ENCODE results near the gene TEX47.

Gene TEX47

GRCh38 chr7:88795553-88795952, at the start of gene TEX47:
TSS of gene TEX47 (minus strand) at chr7:88795737. CDS start at chr7:88794942, 795 bp downstream.
- DNase-seq = no peak

DNA sequence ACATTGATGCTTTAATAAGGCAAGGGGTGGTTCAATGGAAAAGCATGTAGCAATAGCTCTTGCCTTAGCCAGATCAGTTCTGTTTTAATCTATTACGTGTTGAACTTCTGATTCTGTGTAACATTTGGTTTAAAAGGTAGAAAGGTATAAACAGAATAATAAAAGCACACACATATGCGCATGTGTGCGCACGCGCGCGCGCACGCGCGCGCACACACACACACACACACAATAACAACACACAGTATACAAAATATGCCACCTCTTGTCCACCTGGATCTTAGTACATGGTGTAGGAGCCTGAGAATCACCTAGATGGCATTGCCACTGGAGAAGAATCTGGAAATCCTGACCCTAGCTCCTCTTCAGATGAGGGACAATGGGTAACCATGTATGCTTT, 49.6 kb upstream of the TEX47 start:
- no peak for DNase-seq

- peak; percentile 69 for DNase-seq
Measured at GRCh38 chr7:88842201-88842600, 46.7 kb upstream of the TEX47 start.

DNA sequence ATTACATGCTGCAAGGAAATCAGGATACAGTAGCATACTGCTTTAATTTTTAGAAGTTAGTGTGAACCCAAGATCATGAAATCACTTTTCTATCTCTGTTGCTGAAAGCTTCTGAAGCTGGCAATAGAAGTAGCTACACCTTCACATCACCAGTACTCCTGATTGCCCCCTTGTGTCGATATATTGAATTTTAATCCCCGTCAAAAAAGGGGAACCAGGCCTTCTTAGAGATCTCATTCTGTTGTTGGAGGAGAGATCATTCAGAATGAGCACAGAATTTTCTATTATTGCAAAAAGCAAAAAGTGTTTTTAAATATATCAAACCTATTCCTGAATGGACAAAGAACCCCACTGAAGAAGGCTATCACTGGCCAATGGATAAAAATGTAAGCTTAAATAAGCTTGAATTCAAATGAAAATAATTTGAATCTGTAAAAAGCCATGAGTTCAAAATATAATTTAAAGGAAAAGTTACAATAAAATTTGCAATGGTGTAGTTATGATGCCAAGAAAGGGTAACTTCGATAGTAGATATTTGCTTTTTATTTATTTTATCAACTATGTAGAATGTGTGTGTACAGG, 39.7 kb upstream of the TEX47 start:
- peak; percentile 50 for DNase-seq

- DNase-seq = no peak
Measured at GRCh38 chr7:88826222-88826621, 30.7 kb upstream of the TEX47 start.

DNA sequence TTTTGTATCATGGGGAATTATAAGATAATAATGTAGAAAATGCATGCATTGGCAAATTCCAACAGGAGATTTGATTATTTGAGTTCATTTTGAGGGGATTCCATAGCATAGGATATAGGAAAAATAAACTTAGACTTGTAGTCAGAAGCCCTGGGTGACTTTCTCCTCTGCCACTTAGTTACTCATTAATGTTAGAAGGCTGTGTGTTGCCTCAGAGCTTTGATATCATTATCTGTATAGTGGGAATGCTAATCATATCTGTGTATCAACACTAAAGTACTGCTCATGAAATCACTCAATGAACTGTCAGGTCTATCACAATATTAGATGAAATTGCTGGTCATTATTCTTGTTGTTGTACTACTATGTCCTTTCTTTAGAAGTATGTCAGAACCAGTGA, 23.0 kb upstream of the TEX47 start:
- no peak for DNase-seq

- DNase-seq = no peak
Measured at GRCh38 chr7:88806280-88807037, 10.9 kb upstream of the TEX47 start.

GRCh38 chr7:88801046-88801445, 5.5 kb upstream of the TEX47 start:
- DNase-seq = no peak

GRCh38 chr7:88792361-88792760, 3.2 kb downstream of the TEX47 start:
- DNase-seq = no peak

- no peak for DNase-seq
Measured at GRCh38 chr7:88791891-88792290, 3.6 kb downstream of the TEX47 start.

- no peak for DNase-seq
Measured at GRCh38 chr7:88789480-88790064, 6.0 kb downstream of the TEX47 start.

DNA sequence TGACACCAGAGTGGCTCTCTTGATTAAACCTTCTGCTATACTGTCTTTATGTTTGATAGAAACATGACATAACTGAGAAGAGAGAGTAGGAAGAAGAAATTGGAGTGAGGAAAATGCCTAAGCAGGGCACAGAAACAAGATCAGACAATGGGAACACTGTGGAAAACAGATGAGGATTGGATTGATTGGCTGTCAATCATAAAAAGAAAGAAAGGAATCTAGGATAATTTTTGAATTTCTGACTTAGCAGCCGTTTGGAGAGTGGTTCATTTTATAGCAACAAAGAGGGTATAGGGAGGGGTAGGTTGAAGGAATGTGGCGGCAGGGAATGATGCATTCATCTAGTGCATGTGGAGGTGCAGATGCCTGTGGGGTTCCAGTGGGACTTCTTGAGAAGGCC, 7.8 kb downstream of the TEX47 start:
- DNase-seq = no peak

DNA sequence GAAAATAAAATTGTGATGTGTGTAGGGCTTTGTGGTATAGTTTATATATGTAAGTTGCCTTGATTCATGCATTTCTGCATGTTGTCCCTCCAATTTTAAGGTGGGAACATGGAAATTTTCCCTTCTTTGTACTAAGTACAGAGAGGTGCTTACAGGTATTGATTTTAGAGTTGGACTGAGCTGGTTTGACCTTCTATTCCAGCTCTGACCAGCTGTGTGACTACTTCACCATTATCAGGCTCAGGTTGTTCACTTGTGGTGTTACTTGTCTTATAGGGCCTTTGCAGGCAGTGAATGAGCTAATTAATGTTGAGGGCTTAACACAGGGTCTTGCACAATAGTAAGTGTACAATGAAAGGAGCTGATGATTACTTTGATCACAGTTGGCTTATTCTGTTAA, 19.7 kb downstream of the TEX47 start:
- no peak for DNase-seq

DNA sequence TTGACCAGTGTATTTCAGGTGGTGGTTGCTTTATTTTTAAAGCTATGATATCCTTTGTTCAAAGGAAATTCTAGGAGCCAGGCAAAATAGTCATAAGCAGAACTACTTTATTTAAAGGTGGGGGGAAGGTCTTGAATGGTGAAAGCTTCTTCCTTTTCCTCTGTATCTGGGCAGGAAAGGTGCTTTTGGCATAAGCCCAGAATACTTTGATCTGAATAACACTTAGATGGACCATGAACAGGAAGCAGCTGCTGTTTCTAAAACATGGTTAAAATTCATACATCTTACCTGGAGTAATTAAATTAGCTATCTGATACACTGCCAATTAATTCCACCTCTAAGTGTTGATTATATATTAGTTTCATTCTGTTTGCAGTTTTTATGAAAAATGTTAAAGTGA, 22.8 kb downstream of the TEX47 start:
- DNase-seq = peak; percentile 39

- DNase-seq = no peak
Measured at GRCh38 chr7:88771417-88771816, 24.1 kb downstream of the TEX47 start.

- DNase-seq = no peak
Measured at GRCh38 chr7:88761779-88762178, 33.8 kb downstream of the TEX47 start.

DNA sequence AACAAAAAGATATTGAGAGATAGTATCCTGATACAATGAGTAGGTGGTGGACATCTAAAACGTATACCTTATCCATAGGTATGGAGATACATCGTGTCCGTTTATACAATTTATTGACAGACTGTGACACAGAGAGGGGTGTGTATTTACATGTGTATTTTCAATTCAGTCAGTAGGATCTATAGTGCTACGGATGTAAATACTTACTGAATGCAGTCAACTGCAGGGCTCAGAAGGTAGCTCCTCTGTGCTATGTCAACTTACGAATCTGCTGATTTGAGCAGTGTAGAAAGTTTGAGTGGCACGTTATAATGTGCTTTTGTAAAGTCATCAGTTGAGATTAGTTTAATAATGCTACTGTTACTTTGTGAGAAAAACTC, 35.4 kb downstream of the TEX47 start:
- DNase-seq = no peak

DNA sequence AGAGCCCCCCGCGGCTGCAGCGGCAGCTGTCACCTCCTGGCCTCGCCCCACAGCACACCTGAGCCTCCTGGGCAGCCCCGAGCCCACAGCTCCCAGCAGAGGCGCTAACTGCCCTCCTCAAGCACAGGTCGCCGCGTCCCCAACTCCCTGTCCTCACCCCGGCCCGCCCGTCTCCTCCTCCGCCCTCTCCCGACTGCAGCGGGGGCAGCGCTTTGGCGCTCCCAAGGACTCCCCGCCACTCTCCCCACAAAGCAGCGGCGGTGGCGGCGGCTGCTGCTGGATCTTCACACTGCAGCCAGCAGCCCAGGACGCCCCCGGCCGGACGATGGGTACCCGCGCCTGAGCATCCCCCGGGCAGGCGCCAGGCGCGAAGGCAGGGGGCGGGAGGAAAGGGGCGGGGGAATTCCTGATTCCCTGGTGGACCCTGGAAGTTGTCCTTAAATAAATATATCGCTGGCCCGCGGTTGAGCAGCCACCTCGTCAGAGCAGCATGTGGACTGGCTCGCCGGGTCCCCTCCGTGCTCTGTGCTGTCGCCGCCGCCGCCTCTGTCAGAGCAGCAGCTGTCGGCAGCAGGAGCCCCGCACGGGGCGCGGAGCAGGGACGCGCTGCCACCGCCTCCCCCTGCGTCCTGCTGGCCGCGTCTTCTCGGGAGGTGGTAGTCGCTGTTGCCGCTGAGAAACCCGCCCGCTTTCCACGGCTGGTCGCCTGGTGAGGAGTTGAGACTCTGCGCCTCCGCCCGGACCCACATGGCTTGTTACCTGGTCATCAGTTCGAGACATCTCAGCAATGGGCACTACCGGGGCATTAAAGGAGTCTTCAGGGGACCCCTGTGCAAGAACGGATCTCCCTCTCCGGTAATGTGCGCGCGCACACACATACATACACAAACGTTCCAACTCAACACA, 36.1 kb downstream of the TEX47 start, which contains the start of gene ZNF804B:
ZNF804B (plus strand) TSS at position 471 of the 906 bp plus-strand sequence; CDS start at position 748, 277 bp downstream.
- peak; percentile 63 for DNase-seq

DNA sequence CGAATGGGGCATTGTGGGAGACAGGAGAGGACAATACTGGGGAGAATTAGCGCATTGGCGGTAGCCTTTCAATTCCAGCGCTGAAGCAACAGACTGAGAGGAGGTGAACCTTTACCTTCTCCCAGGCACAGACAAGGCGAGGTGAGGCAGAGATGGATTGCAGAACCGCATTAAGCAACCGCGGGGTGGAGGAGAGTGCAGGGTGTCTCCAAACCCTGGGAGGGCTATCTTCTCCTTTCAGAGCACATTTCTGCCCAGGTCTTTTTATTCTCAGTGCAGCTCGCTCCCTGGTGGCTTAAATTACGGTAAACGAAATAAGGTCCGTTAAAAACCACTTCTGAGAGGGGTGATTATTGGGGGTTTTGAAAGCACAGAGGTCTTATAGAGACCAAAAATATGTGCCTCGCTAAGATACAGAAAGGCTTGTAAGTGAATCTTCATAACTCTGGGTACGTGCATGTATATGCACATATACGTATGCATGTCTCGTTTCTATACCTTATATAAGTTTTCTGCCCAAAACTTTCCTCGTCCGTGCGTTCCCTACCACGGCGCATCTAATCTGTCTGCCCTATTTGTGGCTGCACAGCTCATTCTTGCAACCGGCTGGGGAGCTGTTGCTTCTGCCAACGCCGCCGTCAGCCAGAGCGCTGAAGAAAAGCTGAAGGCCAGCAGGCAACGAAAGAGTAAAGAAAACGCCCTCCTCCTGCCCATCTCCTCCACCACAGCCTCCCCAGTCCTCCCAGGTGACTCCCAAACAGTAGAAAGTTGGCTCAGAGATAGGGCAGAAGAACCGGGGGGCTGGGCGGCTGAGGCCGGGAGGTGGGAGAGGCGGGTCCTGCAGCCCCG, 36.9 kb downstream of the TEX47 start:
- peak; percentile 39 for DNase-seq

DNA sequence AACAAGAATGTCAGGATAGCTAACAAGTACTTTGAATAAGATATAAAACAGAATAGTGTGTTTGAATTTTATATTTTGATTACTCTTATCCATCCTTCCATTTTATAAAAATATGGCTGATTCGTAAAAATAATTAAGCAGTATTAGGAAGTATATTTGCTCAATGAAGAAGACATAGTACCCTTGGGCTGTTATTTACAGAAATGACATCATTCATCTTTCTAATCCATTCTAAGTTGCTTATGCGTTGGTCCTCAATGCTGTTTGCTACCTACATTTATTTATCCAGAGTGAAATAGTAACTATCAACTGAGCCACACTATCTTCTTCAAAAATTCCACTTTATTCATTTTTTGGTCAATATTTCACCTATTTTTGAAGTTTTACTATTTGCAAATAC, 38.2 kb downstream of the TEX47 start:
- DNase-seq = no peak

- no peak for DNase-seq
Measured at GRCh38 chr7:88756802-88757201, 38.7 kb downstream of the TEX47 start.

GRCh38 chr7:88746126-88746525, 49.4 kb downstream of the TEX47 start:
- no peak for DNase-seq
